Stimulated activated CD8-positive, alpha-beta memory T cell treated with anti-CD3 and anti-CD28 coated beads, Interleukin-4, amount 100 ng/mL, for 4 hours (primary cell): Measurements from ENCODE around the gene ORMDL2.
"Not testable (repeated sequence)": the region's sequence is repeated elsewhere in the genome, so short reads cannot be mapped to it uniquely, and the experiment has no call there.

ENCODE experiments used
- DNase-seq, 2 donors: peaks; one replicate each; pipeline ENCODE4 v3.0.0-alpha.2; 2020; ENCODE audit warnings: low read depth in 2 of 2, low spot score in 1 of 2

The ORMDL2 gene

DNA sequence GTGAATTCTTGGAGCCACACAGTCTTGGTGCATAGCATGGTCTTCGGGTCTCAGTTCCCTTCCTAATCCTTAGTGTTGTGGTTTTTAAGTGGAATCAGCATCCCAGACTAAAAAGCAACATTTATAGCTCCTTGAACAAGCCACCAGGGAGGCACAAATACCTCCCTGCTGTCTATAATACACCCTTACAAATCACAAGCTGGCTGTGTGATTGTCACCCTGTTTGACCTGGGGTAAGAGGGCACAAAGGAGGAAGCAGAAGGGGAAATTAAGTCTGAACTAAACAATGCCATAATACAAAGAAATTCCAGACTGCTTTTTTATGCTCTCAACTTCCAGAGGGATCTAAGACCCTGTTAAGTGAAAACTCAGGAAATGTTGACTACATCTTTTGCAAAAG, 32.6 kb downstream of the ORMDL2 start:
- DNase-seq, result no peak

- DNase-seq, result no peak
Observed at GRCh38 chr12:55850893-55851292, 33.1 kb downstream of the ORMDL2 start.

DNA sequence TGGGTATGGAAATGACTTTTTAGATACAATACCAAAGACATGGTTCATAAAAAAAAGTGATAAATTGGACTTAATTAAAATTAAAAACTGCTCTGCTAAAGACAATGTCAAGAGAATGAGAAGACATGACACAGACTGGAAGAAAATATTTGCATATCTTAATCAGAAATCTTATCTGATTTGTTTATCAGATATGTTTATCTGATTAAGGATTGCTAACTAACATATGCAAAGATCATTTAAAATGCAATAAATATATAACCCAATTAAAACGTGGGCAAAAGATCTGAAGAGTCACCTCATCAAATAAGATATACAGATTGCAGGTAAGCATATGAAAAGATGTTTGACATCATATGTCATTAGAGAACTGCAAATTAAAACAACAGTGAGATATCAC, 34.9 kb downstream of the ORMDL2 start:
- DNase-seq, result no peak

GRCh38 chr12:55861396-55861795, 43.6 kb downstream of the ORMDL2 start:
- no peak for DNase-seq

- DNase-seq, result no peak
Observed at GRCh38 chr12:55861871-55862270, 44.0 kb downstream of the ORMDL2 start.

- no peak for DNase-seq
Observed at GRCh38 chr12:55862286-55862685, 44.4 kb downstream of the ORMDL2 start.

DNA sequence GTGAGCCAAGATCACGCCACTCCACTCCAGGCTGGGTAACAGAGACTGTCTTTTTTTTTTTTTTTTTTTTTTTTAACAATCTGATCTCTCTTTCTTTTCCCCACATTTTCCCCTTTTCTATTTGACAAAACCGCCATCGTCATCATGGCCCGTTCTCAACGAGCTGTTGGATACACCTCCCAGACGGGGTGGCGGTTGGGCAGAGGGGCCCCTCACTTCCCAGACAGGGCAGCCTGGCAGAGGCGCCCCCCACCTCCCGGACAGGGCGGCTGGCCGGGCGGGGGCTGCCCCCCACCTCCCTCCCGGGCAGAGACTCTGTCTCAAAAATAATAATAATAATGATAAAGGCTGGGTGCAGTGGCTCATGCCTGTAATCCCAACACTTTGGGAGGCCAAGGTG, 45.1 kb downstream of the ORMDL2 start:
- not testable (repeated sequence) for DNase-seq

DNA sequence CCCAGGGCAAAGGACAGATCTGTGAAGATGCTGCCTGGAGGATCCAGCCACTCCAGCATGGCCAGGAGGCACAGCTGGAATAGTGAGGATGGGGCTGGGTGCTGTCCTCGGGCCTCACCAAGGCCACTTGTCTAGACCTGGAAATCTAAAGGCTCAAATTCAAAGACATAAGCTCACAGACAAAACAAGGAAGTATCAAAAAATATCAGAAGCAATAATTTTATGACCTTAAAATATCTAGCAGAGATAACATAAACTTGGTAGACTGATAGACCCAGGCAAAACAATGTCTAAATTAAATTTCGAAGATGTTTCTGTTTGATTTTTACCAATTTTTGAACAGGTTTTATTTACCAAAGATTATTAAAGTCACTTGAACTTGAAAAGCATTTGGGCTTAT, 47.5 kb downstream of the ORMDL2 start:
- DNase-seq, result no peak

DNA sequence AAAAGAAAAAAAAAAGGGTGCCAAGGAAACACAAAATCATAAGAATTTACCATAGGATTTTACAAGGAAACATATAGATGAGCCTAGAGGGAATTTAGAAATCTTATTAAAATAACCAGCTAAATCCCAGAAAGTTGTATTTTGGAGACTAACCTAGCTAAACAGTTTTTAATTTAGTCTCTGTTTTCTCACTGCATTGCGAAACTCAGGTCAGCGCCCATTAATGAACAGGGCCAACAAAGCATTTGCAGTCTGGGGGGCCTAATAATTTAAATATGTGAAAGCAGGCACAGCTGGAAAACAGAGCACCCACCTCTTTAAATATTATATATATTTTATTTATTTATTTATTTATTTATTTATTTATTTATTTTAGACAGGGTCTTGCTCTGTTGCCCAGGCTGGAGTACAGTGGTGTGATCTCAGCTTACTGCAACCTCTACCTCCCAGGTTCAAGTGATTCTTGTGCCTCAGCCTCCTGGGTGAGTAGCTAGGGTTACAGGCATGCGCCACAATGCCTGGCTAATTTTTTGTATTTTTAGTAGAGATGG, 48.7 kb downstream of the ORMDL2 start:
- not testable (repeated sequence) for DNase-seq
